Gastroesophageal sphincter (tissue), 4 donors: Measurements from ENCODE around the gene ZNF354C. TPM values are rescaled to one million over a fixed set of nuclear protein-coding genes. Genes with fewer than 3 reads are reported as not detected.

ENCODE experiments used
- ATAC-seq: fragments of 150-250 bp; one replicate; pipeline ENCODE4 v1.9.1; 2016; ENCODE audit warnings: mild to moderate bottlenecking, moderate library complexity
- H3K27ac ChIP-seq, 4 donors: fragments of 200-600 bp; sonication (generic) in 3 of 4; 1 replicate in 3 of 4; 2 replicates in 1 of 4; pipeline ENCODE4 v1.5.1; 2016 to 2019
- H3K27me3 ChIP-seq: fragments of 200-600 bp; sonication (generic); one replicate; pipeline ENCODE4 v1.5.1; 2019
- H3K36me3 ChIP-seq, 2 donors: fragments of 200-600 bp; sonication (generic); one replicate each; pipeline ENCODE4 v1.5.1; 2019; ENCODE audit warnings: control low read depth in 1 of 2
- H3K4me1 ChIP-seq, 3 donors: fragments of 200-600 bp; sonication (generic); 1 replicate in 2 of 3; 2 replicates in 1 of 3; pipeline ENCODE4 v1.5.1; 2016 to 2019; ENCODE audit warnings: control low read depth in 2 of 3
- H3K4me3 ChIP-seq, 2 donors: fragments of 200-600 bp; sonication (generic); one replicate each; pipeline ENCODE4 v1.5.1; 2019; ENCODE audit warnings: mild to moderate bottlenecking in 1 of 2, moderate library complexity in 1 of 2
- H3K9me3 ChIP-seq, 3 donors: fragments of 200-600 bp; sonication (generic); one replicate each; pipeline ENCODE4 v1.5.1; 2017 to 2019; ENCODE audit warnings: control low read depth in 2 of 3
- CTCF ChIP-seq, 4 experiments: fragments of 200-600 bp in 2 of 4; fragments of 450-650 bp in 2 of 4; sonication (generic) in 1 of 4; IDR thresholded peaks; one replicate each; pipeline ENCODE4 v1.5.1; 2017 to 2019; ENCODE audit warnings: antibody characterized with exemption in 4 of 4, mild to moderate bottlenecking in 2 of 4, moderate library complexity in 2 of 4
- EP300 ChIP-seq: sonication (generic); formaldehyde crosslinking; IDR thresholded peaks from one replicate; pipeline ENCODE4 v1.6.1; 2017; ENCODE audit warnings: antibody characterized with exemption, mild to moderate bottlenecking
- POLR2A ChIP-seq, 2 donors: fragments of 450-650 bp; IDR thresholded peaks; one replicate each; pipeline ENCODE4 v1.6.1; 2017; ENCODE audit warnings: antibody characterized with exemption in 2 of 2, mild to moderate bottlenecking in 2 of 2, moderate library complexity in 1 of 2
- POLR2AphosphoS5 ChIP-seq: sonication (generic); formaldehyde crosslinking; IDR thresholded peaks from one replicate; pipeline ENCODE4 v1.6.1; 2017; ENCODE audit warnings: antibody characterized with exemption
- WGBS, 2 donors: methylation state at CpG; one replicate each; pipeline ENCODE4 v1.1.5; 2018; ENCODE audit warnings: low coverage in 1 of 2; 5-methylcytosine and 5-hydroxymethylcytosine counted together
- total RNA-seq, 4 donors: library from RNA; depleted of rRNA; stranded (reverse); fragments of >200 nt; gene quantifications; one replicate each; pipeline ENCODE4 v1.1.0, GENCODE V29; 2016

Gene ZNF354C
- total RNA-seq, 4 donors from 2014 or later, result 5.3 to 14.8 (median 6.9) TPM

DNA sequence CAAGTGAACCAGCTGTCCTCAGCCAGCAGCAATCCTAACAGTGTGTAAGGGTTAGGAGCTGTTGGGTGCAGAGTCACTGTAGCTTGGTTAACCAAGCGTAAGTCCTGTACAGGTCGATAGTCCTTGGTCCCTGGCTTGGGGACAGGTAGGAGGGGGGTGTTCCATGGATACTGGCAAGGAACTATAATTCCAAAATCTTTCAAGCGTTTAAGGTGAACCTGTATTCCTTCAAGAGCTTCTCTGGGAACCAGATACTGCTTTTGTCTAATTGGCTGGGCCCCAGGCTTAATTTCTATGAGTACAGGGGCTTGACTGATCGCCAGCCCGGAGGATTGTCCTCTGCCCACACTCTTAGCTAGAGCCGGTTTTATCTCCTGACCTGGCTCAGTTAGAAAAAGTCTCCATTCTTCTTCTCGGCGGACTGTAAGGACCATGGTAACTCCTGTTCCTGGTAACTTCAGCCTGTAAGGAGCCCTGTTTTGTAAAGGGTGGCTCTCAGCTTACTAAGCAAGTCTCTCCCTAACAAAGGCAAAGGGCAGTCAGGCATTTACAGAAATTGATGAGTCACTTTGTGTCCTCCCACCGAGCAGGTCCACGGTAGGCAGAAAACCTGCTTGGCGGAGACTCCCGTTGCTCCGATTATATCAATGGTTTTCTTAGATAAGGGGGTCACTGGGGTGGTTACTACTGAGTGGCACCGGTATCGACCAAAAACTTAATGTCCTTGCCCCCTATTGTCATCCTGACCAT lies 6.0 kb upstream of the ZNF354C start:
- ATAC-seq, result no peak
- H3K27me3 ChIP-seq, result no peaks in the 10 kb centered on the region
- H3K4me3 ChIP-seq, result no peak overlapping the region
- H3K27ac ChIP-seq, result no peak overlapping the region
- 89 to 96% methylated on average over 4 to 7 of the region's 15 CpGs for WGBS, 2 donors
- H3K9me3 ChIP-seq, result no peaks in the 10 kb centered on the region
- no peaks in the 10 kb centered on the region for H3K4me1 ChIP-seq
- no peaks in the 10 kb centered on the region for H3K36me3 ChIP-seq
- TF ChIP-seq CTCF (IDR thresholded peaks at IDR 0.05) (no peak), POLR2AphosphoS5 (no peak), POLR2A (IDR thresholded peaks at IDR 0.05) (no peak), EP300 (no peak)

- Histone ChIP-seq H3K36me3 (no peaks in the 10 kb centered on the region), H3K9me3 (no peaks in the 10 kb centered on the region), H3K4me1 (peaks cover 0 to 5% (median 0%) of the 10 kb centered on the region in 3 donors), H3K27me3 (no peaks in the 10 kb centered on the region), H3K4me3 (no peak overlapping the region), H3K27ac (no peak overlapping the region)
- TF ChIP-seq CTCF (IDR thresholded peaks at IDR 0.05), result no peak
- no peak for TF ChIP-seq POLR2A (IDR thresholded peaks at IDR 0.05)
- no peak for ATAC-seq
- WGBS, 2 donors, result 86 to 98% methylated on average over 6 to 7 of the region's 10 CpGs
Observed at GRCh38 chr5:179054876-179055275, 5.3 kb upstream of the ZNF354C start.

DNA sequence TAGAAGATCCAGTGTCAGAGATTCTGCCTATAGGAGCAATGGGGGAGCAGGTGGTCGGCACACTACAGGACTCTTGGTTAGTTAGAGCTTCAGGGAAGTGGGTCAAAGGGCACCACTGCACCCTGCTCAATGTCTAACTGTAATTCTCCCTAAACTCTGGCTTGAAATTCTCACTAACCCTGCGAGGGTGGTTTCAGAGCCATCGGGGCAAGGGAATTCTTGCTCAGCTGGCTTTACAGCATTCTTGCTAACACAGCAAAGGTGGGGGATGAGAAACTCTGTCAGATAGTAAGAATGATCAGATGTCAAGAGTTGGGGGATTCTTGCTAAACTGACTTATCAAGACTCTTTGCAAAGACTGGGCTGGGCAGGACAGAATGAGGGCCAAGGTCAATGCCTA lies 4.7 kb upstream of the ZNF354C start:
- Histone ChIP-seq H3K4me3 (no peak overlapping the region), H3K36me3 (no peaks in the 10 kb centered on the region), H3K27ac (no peak overlapping the region), H3K27me3 (no peaks in the 10 kb centered on the region), H3K9me3 (no peaks in the 10 kb centered on the region), H3K4me1 (peaks cover 0 to 6% (median 0%) of the 10 kb centered on the region in 3 donors)
- WGBS, 2 donors, result 79% methylated on average over 2 of the region's 3 CpGs; no CpG with 5 or more reads in 1 of the 2 donors
- TF ChIP-seq POLR2AphosphoS5 (no peak), EP300 (no peak), CTCF (IDR thresholded peaks at IDR 0.05) (no peak), POLR2A (IDR thresholded peaks at IDR 0.05) (no peak)
- no peak for ATAC-seq

DNA sequence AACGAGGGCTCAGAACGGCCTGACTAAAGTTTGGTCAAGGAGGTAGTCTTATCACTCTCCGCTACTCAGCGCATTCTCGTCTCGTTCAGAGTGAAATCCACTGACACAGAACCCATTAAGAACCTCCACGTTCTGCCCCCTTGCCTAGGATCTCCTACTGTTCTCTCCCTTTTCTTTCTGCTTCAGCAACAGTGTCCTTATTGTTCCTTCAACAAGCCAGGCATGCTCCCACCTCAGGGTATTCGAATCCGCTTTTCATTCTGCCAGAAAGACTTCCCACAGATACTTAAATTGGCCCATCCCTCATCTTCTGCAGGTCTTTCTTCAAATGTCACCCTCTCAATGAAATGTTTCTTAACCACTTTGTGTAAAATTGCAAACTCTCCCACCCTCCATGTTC lies 4.3 kb upstream of the ZNF354C start:
- Histone ChIP-seq H3K4me3 (no peak overlapping the region), H3K36me3 (no peaks in the 10 kb centered on the region), H3K27ac (no peak overlapping the region), H3K9me3 (no peaks in the 10 kb centered on the region), H3K27me3 (no peaks in the 10 kb centered on the region), H3K4me1 (peaks cover 0 to 8% (median 0%) of the 10 kb centered on the region in 3 donors)
- 52 to 68% methylated on average over 3 to 4 of the region's 9 CpGs for WGBS, 2 donors
- no peak for TF ChIP-seq POLR2AphosphoS5
- TF ChIP-seq POLR2A (IDR thresholded peaks at IDR 0.05), result no peak
- no peak for TF ChIP-seq EP300
- TF ChIP-seq CTCF (IDR thresholded peaks at IDR 0.05), result no peak
- no peak for ATAC-seq

DNA sequence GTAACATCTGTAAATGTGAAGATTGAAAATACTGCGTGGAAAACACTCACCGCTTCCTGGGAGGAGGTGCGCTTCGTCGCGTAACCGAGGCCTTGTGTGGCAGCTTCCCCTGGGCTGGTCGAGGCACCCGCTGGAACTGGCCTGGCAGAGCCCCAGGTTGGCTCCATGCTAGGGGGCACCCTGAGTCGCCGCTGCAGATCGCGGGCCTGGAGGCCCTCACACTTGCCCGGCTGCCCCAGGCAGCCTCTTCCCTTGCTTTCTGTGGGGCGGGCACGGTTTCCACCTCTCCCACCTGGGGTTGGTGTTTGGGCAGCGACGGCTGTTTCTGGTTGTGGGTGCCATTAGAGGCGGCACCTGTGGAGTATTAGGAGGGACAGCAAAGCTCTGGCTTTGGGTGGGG lies 852 bp downstream of the ZNF354C start:
- H3K4me1 ChIP-seq, result peaks cover 0 to 19% (median 4%) of the 10 kb centered on the region in 3 donors
- H3K36me3 ChIP-seq, result peaks cover 0 to 43% of the 10 kb centered on the region in 2 donors
- TF ChIP-seq POLR2A (IDR thresholded peaks at IDR 0.05) (no peak), EP300 (no peak), CTCF (IDR thresholded peaks at IDR 0.05) (no peak), POLR2AphosphoS5 (no peak)
- H3K27ac ChIP-seq, result peak overlapping the region in 3 of 4 donors; percentile 81 to 87 (median 86)
- 47 to 73% methylated on average over 3 of the region's 19 CpGs for WGBS, 2 donors
- H3K27me3 ChIP-seq, result no peaks in the 10 kb centered on the region
- peak overlapping the region; percentile 71 to 90 for H3K4me3 ChIP-seq
- no peak for ATAC-seq
- H3K9me3 ChIP-seq, result peaks cover 0 to 16% (median 0%) of the 10 kb centered on the region in 3 donors
